Common myeloid progenitor, CD34-positive (primary cell): ENCODE measurements around the gene GLRA3.
A peak's percentile ranks its signal among the peaks of the same experiment; 100 is the strongest.
"Not testable (repeated sequence)": the region's sequence is repeated elsewhere in the genome, so short reads cannot be mapped to it uniquely, and the experiment has no call there.

Experiments used
- CTCF ChIA-PET: fragments of 350-600 bp; sonication (Branson Sonifier 250); formaldehyde crosslinking; loops from one replicate; lab custom pipeline; 2021; ENCODE audit warnings: antibody characterized with exemption; lab: Charles Lee
- POLR2A ChIA-PET: fragments of 350-600 bp; sonication (Branson Sonifier 250); formaldehyde crosslinking; loops from one replicate; lab custom pipeline; 2021; ENCODE audit warnings: antibody characterized with exemption; lab: Charles Lee
- DNase-seq, 3 donors: peaks; one replicate each; pipeline versions ENCODE4 v3.0.0 to v3.0.0-alpha.2; 2013
- H3K27ac ChIP-seq, 2 experiments: 1 replicate in 1 of 2; 2 replicates in 1 of 2; pipeline ENCODE4 v1.7.0; 2013; ENCODE audit warnings: inconsistent platforms in 2 of 2, low read length in 2 of 2, mild to moderate bottlenecking in 2 of 2, low read depth in 1 of 2, moderate library complexity in 1 of 2; ENCODE audit not compliant: severe bottlenecking in 2 of 2, insufficient read depth in 1 of 2, poor library complexity in 1 of 2
- H3K27me3 ChIP-seq, 5 experiments: replicated peaks in 2 of 5; 1 replicate in 3 of 5; 2 replicates in 2 of 5; pipeline versions ENCODE4 v1.6.1 to v1.7.0; 2013; ENCODE audit warnings: low read length in 4 of 5, mild to moderate bottlenecking in 2 of 5, moderate library complexity in 2 of 5, inconsistent platforms in 1 of 5; ENCODE audit not compliant: insufficient read depth in 5 of 5, control insufficient read depth in 4 of 5
- H3K36me3 ChIP-seq, 4 experiments: 1 replicate in 2 of 4; 2 replicates in 2 of 4; pipeline versions ENCODE4 v1.6.1 to v1.7.0; 2013; ENCODE audit warnings: low read length in 3 of 4, control low read depth in 1 of 4, mild to moderate bottlenecking in 1 of 4; ENCODE audit not compliant: control insufficient read depth in 4 of 4, insufficient read depth in 4 of 4
- H3K4me1 ChIP-seq, 4 experiments: 1 replicate in 3 of 4; 2 replicates in 1 of 4; pipeline versions ENCODE4 v1.6.1 to v1.7.1; 2013; ENCODE audit warnings: low read length in 3 of 4, mild to moderate bottlenecking in 3 of 4, control low read depth in 1 of 4, inconsistent platforms in 1 of 4, moderate library complexity in 1 of 4; ENCODE audit not compliant: control insufficient read depth in 4 of 4, insufficient read depth in 4 of 4; ENCODE audit errors: control extremely low read depth in 1 of 4
- H3K4me3 ChIP-seq, 7 experiments: 1 replicate in 4 of 7; 2 replicates in 3 of 7; pipeline versions ENCODE4 v1.5.1 to v1.7.0; 2013; ENCODE audit warnings: mild to moderate bottlenecking in 7 of 7, low read length in 6 of 7, moderate library complexity in 6 of 7, inconsistent platforms in 2 of 7, low read depth in 2 of 7, control low read depth in 1 of 7; ENCODE audit not compliant: insufficient read depth in 4 of 7, control insufficient read depth in 1 of 7; ENCODE audit errors: extremely low read depth in 1 of 7
- H3K9me3 ChIP-seq, 5 experiments: 1 replicate in 4 of 5; 2 replicates in 1 of 5; pipeline versions ENCODE4 v1.6.1 to v1.7.1; 2013; ENCODE audit warnings: low read length in 4 of 5, mild to moderate bottlenecking in 2 of 5, inconsistent platforms in 1 of 5, low read depth in 1 of 5, moderate library complexity in 1 of 5; ENCODE audit not compliant: control insufficient read depth in 4 of 5, insufficient read depth in 2 of 5; ENCODE audit errors: control extremely low read depth in 1 of 5
- WGBS: methylation state at CpG from one replicate; pipeline ENCODE4 v1.1.5; 2013; ENCODE audit not compliant: insufficient coverage; 5-methylcytosine and 5-hydroxymethylcytosine counted together

GLRA3 gene

GRCh38 chr4:174778274-174778986 is 50.6 kb downstream of the GLRA3 start:
- H3K27me3 ChIP-seq, POLR2A ChIA-PET, H3K27ac ChIP-seq, H3K4me3 ChIP-seq, H3K9me3 ChIP-seq, DNase-seq, H3K36me3 ChIP-seq, CTCF ChIA-PET, H3K4me1 ChIP-seq: not testable (repeated sequence)
- WGBS, result 100% methylated on average over 1 of the region's 28 CpGs

GRCh38 chr4:174775366-174775765 is 53.7 kb downstream of the GLRA3 start:
- Histone ChIP-seq H3K4me1 (no peaks in the 10 kb centered on the region), H3K4me3 (no peak overlapping the region), H3K9me3 (no peaks in the 10 kb centered on the region), H3K27ac (no peak overlapping the region), H3K27me3 (no peaks in the 10 kb centered on the region), H3K36me3 (no peaks in the 10 kb centered on the region)
- no CpG with 5 or more reads among the region's 1 CpG for WGBS
- DNase-seq, result no peak
- ChIA-PET POLR2A (no interaction called here), CTCF (interaction anchor here (0.7 kb wide), 1 partner anchor 1803 kb away, joined by 3 read pairs; no protein-coding TSS in a partner anchor)

- Histone ChIP-seq H3K36me3 (no peaks in the 10 kb centered on the region), H3K9me3 (no peaks in the 10 kb centered on the region), H3K27ac (no peak overlapping the region), H3K4me3 (no peak overlapping the region), H3K27me3 (peaks cover 0 to 2% (median 0%) of the 10 kb centered on the region in 5 experiments), H3K4me1 (no peaks in the 10 kb centered on the region)
- peak; percentile 32 to 67 (median 55) for DNase-seq
- WGBS, result no CpG with 5 or more reads among the region's 7 CpGs
- POLR2A ChIA-PET, result no interaction called here
- CTCF ChIA-PET, result interaction anchor here (0.8 to 4.6 kb wide), 3 partner anchors 12 to 774 kb away, joined by 3 to 30 read pairs (median 3); no protein-coding TSS in a partner anchor
Observed at GRCh38 chr4:174764105-174764729, 64.8 kb downstream of the GLRA3 start.

- DNase-seq, result peak in 1 of 3 donors; percentile 0
- CTCF ChIA-PET, result interaction anchor here (0.8 to 4.6 kb wide), 2 partner anchors 11 to 775 kb away, joined by 3 to 30 read pairs; no protein-coding TSS in a partner anchor
Observed at GRCh38 chr4:174763454-174764104, 65.5 kb downstream of the GLRA3 start.

GRCh38 chr4:174761451-174761850 is 67.6 kb downstream of the GLRA3 start:
- ChIA-PET POLR2A (no interaction called here), CTCF (no interaction called here)
- Histone ChIP-seq H3K9me3 (no peaks in the 10 kb centered on the region), H3K4me3 (no peak overlapping the region), H3K27ac (no peak overlapping the region), H3K36me3 (no peaks in the 10 kb centered on the region), H3K27me3 (peaks cover 0 to 2% (median 0%) of the 10 kb centered on the region in 5 experiments), H3K4me1 (no peaks in the 10 kb centered on the region)
- no CpG with 5 or more reads among the region's 1 CpG for WGBS
- no peak for DNase-seq

More at GRCh38 chr4:174763454-174764104, 65.5 kb downstream of the GLRA3 start:
- H3K36me3 ChIP-seq, result no peaks in the 10 kb centered on the region
- no peak overlapping the region for H3K4me3 ChIP-seq
- no peaks in the 10 kb centered on the region for H3K9me3 ChIP-seq
- 93% methylated on average over 3 of the region's 4 CpGs for WGBS
- POLR2A ChIA-PET, result no interaction called here
- H3K27ac ChIP-seq, result no peak overlapping the region
- H3K4me1 ChIP-seq, result no peaks in the 10 kb centered on the region
- peaks cover 0 to 2% (median 0%) of the 10 kb centered on the region in 5 experiments for H3K27me3 ChIP-seq

GRCh38 chr4:174757736-174758135 is 71.3 kb downstream of the GLRA3 start:
- WGBS, result 76% methylated on average over 3 of the region's 4 CpGs
- Histone ChIP-seq H3K4me3 (no peak overlapping the region), H3K27ac (no peak overlapping the region)

More at GRCh38 chr4:174757736-174758135, 71.3 kb downstream of the GLRA3 start:
- Histone ChIP-seq H3K9me3 (no peaks in the 10 kb centered on the region), H3K4me1 (no peaks in the 10 kb centered on the region), H3K36me3 (no peaks in the 10 kb centered on the region), H3K27me3 (peaks cover 0 to 2% (median 0%) of the 10 kb centered on the region in 5 experiments)
- CTCF ChIA-PET, result no interaction called here
- no peak for DNase-seq
- POLR2A ChIA-PET, result no interaction called here
